HepG2 (cell line): ENCODE data around the gene NEK7.
"Not testable (repeated sequence)": the region's sequence is repeated elsewhere in the genome, so short reads cannot be mapped to it uniquely, and the experiment has no call there.

ENCODE experiments used
- CHD2 ChIP-seq: IDR thresholded peaks from 2 replicates; pipeline ENCODE4 v1.6.1; 2011; ENCODE audit warnings: low read depth, low read length, improper control_type of control experiment
- EED ChIP-seq: sonication (generic); formaldehyde crosslinking; IDR thresholded peaks from 2 replicates; pipeline ENCODE4 v1.5.0; 2020; ENCODE audit warnings: mild to moderate bottlenecking, missing genetic modification reagents
- ESRRA ChIP-seq: sonication (generic); formaldehyde crosslinking; IDR thresholded peaks from 2 replicates; pipeline ENCODE4 v1.5.1; 2020; ENCODE audit warnings: mild to moderate bottlenecking, low read depth, missing genetic modification reagents
- EZH2 ChIP-seq: conservative IDR thresholded peaks from 2 replicates; pipeline ENCODE4 v1.6.1; 2012; ENCODE audit warnings: mild to moderate bottlenecking, low read depth, low read length, moderate library complexity
- HNF4G ChIP-seq, 2 experiments: sonication (generic) in 1 of 2; formaldehyde crosslinking in 1 of 2; IDR thresholded peaks; 2 replicates each; pipeline versions ENCODE4 v1.4.0 to v1.6.1; 2011 to 2020; ENCODE audit warnings: borderline replicate concordance in 2 of 2, low read depth in 2 of 2, mild to moderate bottlenecking in 2 of 2, low read length in 1 of 2, missing genetic modification reagents in 1 of 2, moderate library complexity in 1 of 2
- JUN ChIP-seq: sonication (generic); formaldehyde crosslinking; IDR thresholded peaks from 2 replicates; pipeline ENCODE4 v1.4.0; 2020; ENCODE audit warnings: mild to moderate bottlenecking, missing genetic modification reagents
- NCOR1 ChIP-seq: fragments of 200-600 bp; sonication (generic); IDR thresholded peaks from 2 replicates; pipeline ENCODE4 v1.7.0; 2017; ENCODE audit warnings: antibody characterized with exemption, low read length, borderline replicate concordance
- POLR2A ChIP-seq, 2 experiments: IDR thresholded peaks; 2 replicates each; pipeline ENCODE4 v1.6.1; 2011; ENCODE audit warnings: low read depth in 2 of 2, low read length in 2 of 2, mild to moderate bottlenecking in 1 of 2, moderate library complexity in 1 of 2; ENCODE audit not compliant: insufficient read depth in 1 of 2
- POLR2AphosphoS5 ChIP-seq: IDR thresholded peaks from 2 replicates; pipeline ENCODE4 v1.6.1; 2012; ENCODE audit warnings: low read depth, low read length
- RAD21 ChIP-seq: fragments of 450-650 bp; formaldehyde crosslinking; IDR thresholded peaks from 2 replicates; pipeline ENCODE4 v1.5.0; 2020; ENCODE audit warnings: mild to moderate bottlenecking
- ZNF136 ChIP-seq: sonication (generic); formaldehyde crosslinking; IDR thresholded peaks from 2 replicates; pipeline ENCODE4 v1.8.1; 2022; ENCODE audit warnings: low read depth, mild to moderate bottlenecking, moderate library complexity, missing genetic modification reagents
- ZNF274 ChIP-seq: sonication (generic); formaldehyde crosslinking; IDR thresholded peaks from 2 replicates; pipeline ENCODE4 v1.5.1; 2020; ENCODE audit warnings: mild to moderate bottlenecking, missing genetic modification reagents
- ZNF354B ChIP-seq: sonication (generic); formaldehyde crosslinking; IDR thresholded peaks from 2 replicates; pipeline ENCODE4 v1.8.0; 2022; ENCODE audit warnings: mild to moderate bottlenecking, missing genetic modification reagents
- TF ChIP-seq, protein P1 (sequence below): sonication (generic); formaldehyde crosslinking; IDR thresholded peaks from 2 replicates; pipeline ENCODE4 v1.5.0; 2020; ENCODE audit warnings: mild to moderate bottlenecking, missing genetic modification reagents, moderate library complexity

DNA sequence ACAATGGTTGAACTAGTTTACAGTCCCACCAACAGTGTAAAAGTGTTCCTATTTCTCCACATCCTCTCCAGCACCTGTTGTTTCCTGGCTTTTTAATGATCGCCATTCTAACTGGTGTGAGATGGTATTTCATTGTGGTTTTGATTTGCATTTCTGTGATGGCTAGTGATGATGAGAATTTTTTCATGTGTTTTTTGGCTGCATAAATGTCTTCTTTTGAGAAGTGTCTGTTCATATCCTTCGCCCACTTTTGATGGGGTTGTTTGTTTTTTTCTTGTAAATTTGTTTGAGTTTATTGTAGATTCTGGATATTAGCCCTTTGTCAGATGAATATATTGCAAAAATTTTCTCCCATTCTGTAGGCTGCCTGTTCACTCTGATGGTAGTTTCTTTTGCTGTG, 70.7 kb downstream of the NEK7 start:
- not testable (repeated sequence) for TF ChIP-seq ZNF136 (CRISPR knock-in tag); CHD2; EED (CRISPR knock-in tag); JUN; POLR2A (IDR thresholded peaks at IDR 0.05; ENCODE audit: insufficient read depth in 1 of 2, low read depth in 2 of 2, low read length in 2 of 2); HNF4G (IDR thresholded peaks at IDR 0.05; ENCODE audit: borderline replicate concordance, low read depth, low read length); HNF4G (CRISPR knock-in tag; IDR thresholded peaks at IDR 0.05; ENCODE audit: borderline replicate concordance, low read depth); ZNF354B (CRISPR knock-in tag); RAD21 (CRISPR knock-in tag); ZNF274 (CRISPR knock-in tag); ESRRA (CRISPR knock-in tag); NCOR1; EZH2; POLR2AphosphoS5
- TF ChIP-seq, protein P1, sequence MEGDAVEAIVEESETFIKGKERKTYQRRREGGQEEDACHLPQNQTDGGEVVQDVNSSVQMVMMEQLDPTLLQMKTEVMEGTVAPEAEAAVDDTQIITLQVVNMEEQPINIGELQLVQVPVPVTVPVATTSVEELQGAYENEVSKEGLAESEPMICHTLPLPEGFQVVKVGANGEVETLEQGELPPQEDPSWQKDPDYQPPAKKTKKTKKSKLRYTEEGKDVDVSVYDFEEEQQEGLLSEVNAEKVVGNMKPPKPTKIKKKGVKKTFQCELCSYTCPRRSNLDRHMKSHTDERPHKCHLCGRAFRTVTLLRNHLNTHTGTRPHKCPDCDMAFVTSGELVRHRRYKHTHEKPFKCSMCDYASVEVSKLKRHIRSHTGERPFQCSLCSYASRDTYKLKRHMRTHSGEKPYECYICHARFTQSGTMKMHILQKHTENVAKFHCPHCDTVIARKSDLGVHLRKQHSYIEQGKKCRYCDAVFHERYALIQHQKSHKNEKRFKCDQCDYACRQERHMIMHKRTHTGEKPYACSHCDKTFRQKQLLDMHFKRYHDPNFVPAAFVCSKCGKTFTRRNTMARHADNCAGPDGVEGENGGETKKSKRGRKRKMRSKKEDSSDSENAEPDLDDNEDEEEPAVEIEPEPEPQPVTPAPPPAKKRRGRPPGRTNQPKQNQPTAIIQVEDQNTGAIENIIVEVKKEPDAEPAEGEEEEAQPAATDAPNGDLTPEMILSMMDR (CRISPR knock-in tag), result not testable (repeated sequence)
